Upper lobe of right lung (tissue), 1 donor: ENCODE data around the gene MED27. TPM values are rescaled to one million over a fixed set of nuclear protein-coding genes. Genes with fewer than 3 reads are reported as not detected.

Experiments
- ATAC-seq: fragments of 200-7000 bp; cut with Tn5 transposase; one replicate; pipeline ENCODE4 v1.9.1; 2020; ENCODE audit warnings: mild to moderate bottlenecking, moderate library complexity
- DNase-seq: peaks from one replicate; pipeline ENCODE4 v3.0.0-alpha.2; 2020
- H3K27ac ChIP-seq: fragments of 200-600 bp; one replicate; pipeline ENCODE4 v1.8.0; 2022
- H3K27me3 ChIP-seq: fragments of 200-600 bp; one replicate; pipeline ENCODE4 v1.8.0; 2022; ENCODE audit warnings: mild to moderate bottlenecking
- H3K36me3 ChIP-seq: fragments of 200-600 bp; one replicate; pipeline ENCODE4 v1.8.0; 2022
- H3K4me1 ChIP-seq: fragments of 200-600 bp; one replicate; pipeline ENCODE4 v1.8.0; 2022
- H3K4me3 ChIP-seq: fragments of 200-600 bp; one replicate; pipeline ENCODE4 v1.8.0; 2022; ENCODE audit warnings: mild to moderate bottlenecking
- H3K9me3 ChIP-seq: fragments of 200-600 bp; one replicate; pipeline ENCODE4 v1.8.0; 2022
- CTCF ChIP-seq: fragments of 200-600 bp; IDR thresholded peaks from one replicate; pipeline ENCODE4 v1.8.0; 2022; ENCODE audit warnings: antibody characterized with exemption
- intact Hi-C: fragments of 100-400 bp; cut with DNase I; formaldehyde crosslinking; loops from one replicate; pipeline ENCODE4 v1.11.0; 2022
- total RNA-seq: library from RNA; stranded (reverse); fragmentation: NEBNext Ultra II Directional; extraction: Animal tissue kit (Norgen Biotek cat#: 25700); gene quantifications from one replicate; pipeline ENCODE4 v1.2.1, GENCODE V29; 2021
- donor health status: DM: no; HTN: yes; CAD: no; lungs with severe emphysema.

Gene MED27
- total RNA-seq, 1 donor from 2014 or later, result 14.2 TPM

DNA sequence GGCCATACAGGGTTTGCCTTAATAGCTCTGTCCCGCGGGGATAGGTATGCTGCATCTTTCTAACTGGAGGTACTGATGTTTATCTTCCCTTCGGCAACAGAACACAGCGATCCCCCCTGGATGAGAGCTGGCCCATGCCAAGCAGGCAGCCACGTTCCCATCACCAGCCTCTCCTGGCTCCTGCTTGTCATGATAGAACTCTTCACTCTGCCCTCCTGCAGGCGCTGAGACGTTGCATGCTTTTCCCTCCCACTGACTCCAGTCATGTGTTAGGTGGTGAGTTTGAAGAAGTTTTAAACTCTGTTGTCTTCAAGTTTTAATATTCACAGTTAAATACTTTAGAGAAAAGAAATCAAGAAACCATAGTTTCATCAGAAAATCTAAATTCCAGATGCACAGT lies 60.0 kb downstream of the MED27 start:
- no peak for DNase-seq
- H3K27me3 ChIP-seq, result no peaks in the 10 kb centered on the region
- H3K9me3 ChIP-seq, result no peaks in the 10 kb centered on the region
- no peak for ATAC-seq
- intact Hi-C loops, result no loop called here
- H3K36me3 ChIP-seq, result no peaks in the 10 kb centered on the region
- no peak for TF ChIP-seq CTCF
- no peak overlapping the region for H3K4me3 ChIP-seq
- H3K4me1 ChIP-seq, result peaks cover 3% of the 10 kb centered on the region
- no peak overlapping the region for H3K27ac ChIP-seq

- Histone ChIP-seq H3K4me3 (no peak overlapping the region), H3K4me1 (peaks cover 3% of the 10 kb centered on the region), H3K36me3 (no peaks in the 10 kb centered on the region), H3K9me3 (no peaks in the 10 kb centered on the region), H3K27me3 (no peaks in the 10 kb centered on the region), H3K27ac (no peak overlapping the region)
- intact Hi-C loops, result no loop called here
- DNase-seq, result no peak
- no peak for ATAC-seq
- no peak for TF ChIP-seq CTCF
Observed at GRCh38 chr9:132018957-132019405, 60.7 kb downstream of the MED27 start.

DNA sequence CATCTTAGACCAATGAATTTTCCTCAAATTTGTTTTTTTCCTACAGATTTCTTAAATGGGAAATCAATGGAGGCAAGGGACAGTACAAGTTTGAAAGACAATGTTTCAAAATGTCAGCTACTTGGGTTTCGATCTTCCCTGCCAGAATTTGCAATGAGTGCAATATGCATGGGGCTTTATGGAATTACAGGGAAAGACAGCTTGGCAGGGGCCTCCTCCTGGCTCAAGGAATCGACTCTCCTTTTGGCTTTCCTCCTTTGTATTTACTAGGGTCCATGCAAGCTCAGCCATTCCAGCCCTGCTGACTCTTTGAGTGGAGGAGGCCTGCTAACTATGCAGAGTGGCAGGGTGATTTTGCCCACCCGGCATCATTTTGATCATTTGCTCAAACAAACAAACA lies 63.2 kb downstream of the MED27 start:
- ATAC-seq (no peak), DNase-seq (no peak)
- H3K9me3 ChIP-seq, result no peaks in the 10 kb centered on the region
- no peak for TF ChIP-seq CTCF
- H3K36me3 ChIP-seq, result peaks cover 12% of the 10 kb centered on the region
- intact Hi-C loops, result no loop called here
- no peak overlapping the region for H3K4me3 ChIP-seq
- no peaks in the 10 kb centered on the region for H3K4me1 ChIP-seq
- H3K27me3 ChIP-seq, result no peaks in the 10 kb centered on the region
- no peak overlapping the region for H3K27ac ChIP-seq

DNA sequence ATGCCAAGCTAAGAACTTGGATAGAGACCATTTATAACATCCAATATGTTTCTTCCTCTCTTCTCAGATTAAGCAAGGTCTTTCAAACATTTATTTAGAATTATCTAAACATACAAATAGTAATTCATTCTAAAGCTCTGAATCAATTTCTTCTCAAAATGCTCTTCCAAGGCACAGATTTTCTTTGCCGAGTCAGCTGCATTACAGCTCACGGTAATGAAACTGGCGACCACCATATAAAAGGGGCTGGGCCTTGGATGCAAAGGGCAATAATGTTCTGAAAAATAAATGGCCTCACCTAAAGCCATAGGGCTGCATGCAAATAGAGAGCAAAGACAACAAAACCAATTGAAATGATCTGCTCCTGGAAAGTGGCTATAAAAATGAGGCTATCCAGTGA lies 63.8 kb downstream of the MED27 start:
- H3K36me3 ChIP-seq, result peaks cover 12% of the 10 kb centered on the region
- no peak for TF ChIP-seq CTCF
- H3K27me3 ChIP-seq, result no peaks in the 10 kb centered on the region
- no peak for ATAC-seq
- no peak overlapping the region for H3K4me3 ChIP-seq
- intact Hi-C loops, result no loop called here
- no peak overlapping the region for H3K27ac ChIP-seq
- H3K9me3 ChIP-seq, result no peaks in the 10 kb centered on the region
- no peak for DNase-seq
- no peaks in the 10 kb centered on the region for H3K4me1 ChIP-seq

GRCh38 chr9:132014218-132014805 lies 65.4 kb downstream of the MED27 start:
- ATAC-seq (no peak), DNase-seq (no peak)
- no peak for TF ChIP-seq CTCF
- peaks cover 12% of the 10 kb centered on the region for H3K36me3 ChIP-seq
- no peaks in the 10 kb centered on the region for H3K27me3 ChIP-seq
- H3K27ac ChIP-seq, result no peak overlapping the region
- no peak overlapping the region for H3K4me3 ChIP-seq
- no peaks in the 10 kb centered on the region for H3K4me1 ChIP-seq
- H3K9me3 ChIP-seq, result no peaks in the 10 kb centered on the region
- intact Hi-C loops, result no loop called here
